Lower lobe of right lung (tissue), 2 donors: ENCODE data around the gene PDSS2. TPM values are rescaled to one million over a fixed set of nuclear protein-coding genes. Genes with fewer than 3 reads are reported as not detected.

Experiments
- ATAC-seq, 2 donors: fragments of 200-7000 bp; cut with Tn5 transposase; one replicate each; pipeline ENCODE4 v1.9.1; 2020 to 2022; ENCODE audit warnings: mild to moderate bottlenecking in 2 of 2, moderate library complexity in 2 of 2
- DNase-seq: peaks from one replicate; pipeline ENCODE4 v3.0.0-alpha.2; 2020
- H3K27ac ChIP-seq: fragments of 200-600 bp; one replicate; pipeline ENCODE4 v1.8.0; 2022
- H3K27me3 ChIP-seq: fragments of 200-600 bp; one replicate; pipeline ENCODE4 v1.8.0; 2022; ENCODE audit warnings: low read depth
- H3K36me3 ChIP-seq: fragments of 200-600 bp; one replicate; pipeline ENCODE4 v1.8.0; 2022; ENCODE audit warnings: mild to moderate bottlenecking
- H3K4me1 ChIP-seq: fragments of 200-600 bp; one replicate; pipeline ENCODE4 v1.8.0; 2022
- H3K4me3 ChIP-seq: fragments of 200-600 bp; one replicate; pipeline ENCODE4 v1.8.0; 2022; ENCODE audit warnings: mild to moderate bottlenecking
- H3K9me3 ChIP-seq: fragments of 200-600 bp; one replicate; pipeline ENCODE4 v1.8.0; 2022
- CTCF ChIP-seq: fragments of 200-600 bp; IDR thresholded peaks from one replicate; pipeline ENCODE4 v1.8.0; 2022; ENCODE audit warnings: antibody characterized with exemption, mild to moderate bottlenecking
- intact Hi-C: fragments of 100-400 bp; cut with DNase I; formaldehyde crosslinking; loops from one replicate; pipeline ENCODE4 v1.11.0; 2022
- total RNA-seq: library from RNA; stranded (reverse); fragmentation: NEBNext Ultra II Directional; extraction: Animal tissue kit (Norgen Biotek cat#: 25700); gene quantifications from one replicate; pipeline ENCODE4 v1.2.1, GENCODE V29; 2021
- donor health status: DM: no; HTN: yes; CAD: no; lungs with severe emphysema.

Gene PDSS2
- total RNA-seq, 1 donor from 2014 or later, result 14.9 TPM

GRCh38 chr6:107237992-107238660 lies 221.2 kb downstream of the PDSS2 start:
- no peak overlapping the region for H3K27ac ChIP-seq
- TF ChIP-seq CTCF, result no peak
- intact Hi-C loops, result no loop called here
- H3K9me3 ChIP-seq, result peaks cover 14% of the 10 kb centered on the region
- H3K27me3 ChIP-seq, result no peaks in the 10 kb centered on the region
- no peak overlapping the region for H3K4me3 ChIP-seq
- H3K36me3 ChIP-seq, result no peaks in the 10 kb centered on the region
- DNase-seq, result no peak
- ATAC-seq, result no peak
- H3K4me1 ChIP-seq, result peaks cover 7% of the 10 kb centered on the region

- Histone ChIP-seq H3K36me3 (no peaks in the 10 kb centered on the region), H3K27me3 (no peaks in the 10 kb centered on the region), H3K27ac (no peak overlapping the region), H3K4me1 (no peaks in the 10 kb centered on the region), H3K9me3 (peaks cover 14% of the 10 kb centered on the region), H3K4me3 (no peak overlapping the region)
- intact Hi-C loops, result no loop called here
- ATAC-seq (no peak), DNase-seq (no peak)
- TF ChIP-seq CTCF, result no peak
Observed at GRCh38 chr6:107235511-107235910, 223.9 kb downstream of the PDSS2 start.

- H3K27ac ChIP-seq, result no peak overlapping the region
- intact Hi-C loops, result no loop called here
Observed at GRCh38 chr6:107235007-107235406, 224.4 kb downstream of the PDSS2 start.

GRCh38 chr6:107231243-107231642 lies 228.1 kb downstream of the PDSS2 start:
- intact Hi-C loops, result no loop called here
- Histone ChIP-seq H3K4me1 (no peaks in the 10 kb centered on the region), H3K36me3 (no peaks in the 10 kb centered on the region), H3K4me3 (no peak overlapping the region), H3K27ac (no peak overlapping the region), H3K27me3 (no peaks in the 10 kb centered on the region), H3K9me3 (peaks cover 6% of the 10 kb centered on the region)
- no peak for ATAC-seq
- no peak for TF ChIP-seq CTCF
- no peak for DNase-seq

More at GRCh38 chr6:107235007-107235406, 224.4 kb downstream of the PDSS2 start:
- Histone ChIP-seq H3K4me3 (no peak overlapping the region), H3K4me1 (no peaks in the 10 kb centered on the region), H3K9me3 (peaks cover 14% of the 10 kb centered on the region), H3K36me3 (no peaks in the 10 kb centered on the region), H3K27me3 (no peaks in the 10 kb centered on the region)
- DNase-seq, result no peak
- TF ChIP-seq CTCF, result no peak
- ATAC-seq, result no peak

- Histone ChIP-seq H3K27me3 (no peaks in the 10 kb centered on the region), H3K4me1 (no peaks in the 10 kb centered on the region), H3K9me3 (no peaks in the 10 kb centered on the region), H3K36me3 (no peaks in the 10 kb centered on the region), H3K4me3 (no peak overlapping the region), H3K27ac (no peak overlapping the region)
- intact Hi-C loops, result no loop called here
- TF ChIP-seq CTCF, result no peak
- ATAC-seq (no peak), DNase-seq (no peak)
Observed at GRCh38 chr6:107230448-107230847, 228.9 kb downstream of the PDSS2 start.
